Measurements from ENCODE around the gene HJV.

- TF ChIP-seq CTCF (IDR thresholded peaks at IDR 0.05) (no peak), EP300 (IDR thresholded peaks at IDR 0.05) (no peak), POLR2A (IDR thresholded peaks at IDR 0.05) (no peak)
Measured at GRCh38 chr1:145978471-145978853, 43.1 kb downstream of the HJV start.

All from ovary (tissue), 3 donors.